Subcutaneous abdominal adipose tissue (tissue), 5 donors: ENCODE data around the gene MAP3K2.

ENCODE experiments used
- H3K27ac ChIP-seq: one replicate; pipeline ENCODE4 v1.7.0; 2013; ENCODE audit warnings: low read depth, mild to moderate bottlenecking, inconsistent platforms, low read length, moderate library complexity
- H3K27me3 ChIP-seq, 5 donors: one replicate each; pipeline ENCODE4 v1.7.0; 2013; ENCODE audit warnings: low read length in 5 of 5, inconsistent platforms in 1 of 5; ENCODE audit not compliant: control insufficient read depth in 5 of 5, insufficient read depth in 4 of 5
- H3K36me3 ChIP-seq, 5 donors: one replicate each; pipeline ENCODE4 v1.7.0; 2013; ENCODE audit warnings: low read length in 5 of 5; ENCODE audit not compliant: control insufficient read depth in 5 of 5, insufficient read depth in 5 of 5
- H3K4me1 ChIP-seq, 5 donors: one replicate each; pipeline ENCODE4 v1.7.0; 2013; ENCODE audit warnings: low read length in 5 of 5, mild to moderate bottlenecking in 3 of 5, moderate library complexity in 1 of 5; ENCODE audit not compliant: control insufficient read depth in 5 of 5, insufficient read depth in 5 of 5
- H3K4me3 ChIP-seq, 5 donors: one replicate each; pipeline ENCODE4 v1.7.0; 2013; ENCODE audit warnings: low read length in 5 of 5, low read depth in 1 of 5
- H3K9ac ChIP-seq, 5 donors: one replicate each; pipeline ENCODE4 v1.7.0; 2013; ENCODE audit warnings: low read length in 5 of 5, mild to moderate bottlenecking in 4 of 5, moderate library complexity in 3 of 5
- H3K9me3 ChIP-seq, 5 donors: one replicate each; pipeline ENCODE4 v1.7.0; 2013; ENCODE audit warnings: low read length in 5 of 5; ENCODE audit not compliant: control insufficient read depth in 5 of 5
- donor health status: healthy.
- donor health status: healthy.
- donor health status: healthy.
- donor health status: healthy.
- donor health status: healthy.

MAP3K2 gene

GRCh38 chr2:127381762-127382161, 6.0 kb downstream of the MAP3K2 start:
- Histone ChIP-seq H3K27me3 (no peaks in the 10 kb centered on the region), H3K4me1 (peaks cover under 1 to 55% (median 46%) of the 10 kb centered on the region in 5 donors)

GRCh38 chr2:127379712-127380355, 7.9 kb downstream of the MAP3K2 start:
- Histone ChIP-seq H3K9me3 (peaks cover 0 to 3% (median 0%) of the 10 kb centered on the region in 5 donors), H3K36me3 (peaks cover 0 to 3% (median 0%) of the 10 kb centered on the region in 5 donors), H3K4me3 (no peak overlapping the region), H3K27me3 (no peaks in the 10 kb centered on the region), H3K4me1 (peaks cover 0 to 40% (median 30%) of the 10 kb centered on the region in 5 donors), H3K27ac (no peak overlapping the region), H3K9ac (peak overlapping the region in 1 of 5 donors; percentile 36)

More at GRCh38 chr2:127381762-127382161, 6.0 kb downstream of the MAP3K2 start:
- H3K9me3 ChIP-seq, result no peaks in the 10 kb centered on the region
- H3K4me3 ChIP-seq, result no peak overlapping the region
- H3K27ac ChIP-seq, result peak overlapping the region; percentile 56
- H3K36me3 ChIP-seq, result no peaks in the 10 kb centered on the region
- H3K9ac ChIP-seq, result peak overlapping the region in 2 of 5 donors; percentile 12 to 35

GRCh38 chr2:127378720-127379119, 9.1 kb downstream of the MAP3K2 start:
- peaks cover 0 to 3% (median 0%) of the 10 kb centered on the region in 5 donors for H3K36me3 ChIP-seq
- H3K9me3 ChIP-seq, result peaks cover 0 to 3% (median 0%) of the 10 kb centered on the region in 5 donors
- H3K27ac ChIP-seq, result no peak overlapping the region
- H3K27me3 ChIP-seq, result no peaks in the 10 kb centered on the region
- no peak overlapping the region for H3K4me3 ChIP-seq
- no peak overlapping the region for H3K9ac ChIP-seq
- peaks cover 0 to 40% (median 30%) of the 10 kb centered on the region in 5 donors for H3K4me1 ChIP-seq

- no peak overlapping the region for H3K9ac ChIP-seq
- peaks cover 0 to 30% (median 19%) of the 10 kb centered on the region in 5 donors for H3K4me1 ChIP-seq
- H3K9me3 ChIP-seq, result peaks cover 0 to 6% (median 4%) of the 10 kb centered on the region in 5 donors
- peaks cover 0 to 3% (median 0%) of the 10 kb centered on the region in 5 donors for H3K36me3 ChIP-seq
- no peak overlapping the region for H3K4me3 ChIP-seq
- H3K27ac ChIP-seq, result no peak overlapping the region
- H3K27me3 ChIP-seq, result no peaks in the 10 kb centered on the region
These were observed 10.5 kb downstream of the MAP3K2 start for GRCh38 chr2:127377262-127377661.

GRCh38 chr2:127376257-127376656, 11.5 kb downstream of the MAP3K2 start:
- Histone ChIP-seq H3K27ac (no peak overlapping the region), H3K9me3 (peaks cover 0 to 6% (median 4%) of the 10 kb centered on the region in 5 donors), H3K4me1 (peaks cover 0 to 30% (median 16%) of the 10 kb centered on the region in 5 donors), H3K9ac (no peak overlapping the region), H3K4me3 (no peak overlapping the region), H3K36me3 (peaks cover 0 to 3% (median 0%) of the 10 kb centered on the region in 5 donors), H3K27me3 (no peaks in the 10 kb centered on the region)

- Histone ChIP-seq H3K9ac (no peak overlapping the region), H3K27me3 (no peaks in the 10 kb centered on the region), H3K4me1 (peaks cover 4 to 28% (median 24%) of the 10 kb centered on the region in 5 donors), H3K4me3 (no peak overlapping the region), H3K27ac (no peak overlapping the region), H3K36me3 (peaks cover 0 to 3% (median 0%) of the 10 kb centered on the region in 5 donors), H3K9me3 (peaks cover 0 to 6% (median 4%) of the 10 kb centered on the region in 5 donors)
These were observed 14.3 kb downstream of the MAP3K2 start for GRCh38 chr2:127373362-127374083.

GRCh38 chr2:127371037-127371436, 16.7 kb downstream of the MAP3K2 start:
- Histone ChIP-seq H3K4me3 (no peak overlapping the region), H3K27ac (peak overlapping the region; percentile 82), H3K36me3 (no peaks in the 10 kb centered on the region), H3K9me3 (peaks cover 0 to 6% (median 3%) of the 10 kb centered on the region in 5 donors), H3K9ac (peak overlapping the region in 2 of 5 donors; percentile 10 to 27), H3K27me3 (no peaks in the 10 kb centered on the region), H3K4me1 (peaks cover 4 to 22% (median 16%) of the 10 kb centered on the region in 5 donors)

GRCh38 chr2:127370010-127370409, 17.8 kb downstream of the MAP3K2 start:
- H3K4me3 ChIP-seq, result no peak overlapping the region
- peaks cover 4 to 31% (median 22%) of the 10 kb centered on the region in 5 donors for H3K4me1 ChIP-seq
- peaks cover 0 to 6% (median 3%) of the 10 kb centered on the region in 5 donors for H3K9me3 ChIP-seq
- no peak overlapping the region for H3K9ac ChIP-seq
- H3K27ac ChIP-seq, result peak overlapping the region; percentile 82
- no peaks in the 10 kb centered on the region for H3K27me3 ChIP-seq
- no peaks in the 10 kb centered on the region for H3K36me3 ChIP-seq

- no peaks in the 10 kb centered on the region for H3K9me3 ChIP-seq
These were observed 22.5 kb downstream of the MAP3K2 start for GRCh38 chr2:127365211-127365643.

GRCh38 chr2:127362971-127363370, 24.8 kb downstream of the MAP3K2 start:
- no peak overlapping the region for H3K9ac ChIP-seq
- no peak overlapping the region for H3K27ac ChIP-seq
- no peaks in the 10 kb centered on the region for H3K36me3 ChIP-seq
- H3K27me3 ChIP-seq, result no peaks in the 10 kb centered on the region
- H3K9me3 ChIP-seq, result no peaks in the 10 kb centered on the region
- H3K4me3 ChIP-seq, result no peak overlapping the region
- H3K4me1 ChIP-seq, result peaks cover 0 to 9% (median 7%) of the 10 kb centered on the region in 5 donors

More at GRCh38 chr2:127365211-127365643, 22.5 kb downstream of the MAP3K2 start:
- Histone ChIP-seq H3K9ac (peak overlapping the region in 1 of 5 donors; percentile 55), H3K36me3 (no peaks in the 10 kb centered on the region), H3K27ac (no peak overlapping the region), H3K4me3 (no peak overlapping the region), H3K27me3 (no peaks in the 10 kb centered on the region), H3K4me1 (peaks cover 0 to 11% (median 7%) of the 10 kb centered on the region in 5 donors)
